ENCODE results near the gene CSGALNACT2. TPM values are rescaled to one million over a fixed set of nuclear protein-coding genes. Genes with fewer than 3 reads are reported as not detected.

The CSGALNACT2 gene
- total RNA-seq, 1 experiment from 2014 or later: 3.0 TPM

- DNase-seq (ENCODE audit: low read depth): no peak
Measured at GRCh38 chr10:43200538-43201390, 62.5 kb downstream of the CSGALNACT2 start.

- no peak for DNase-seq (ENCODE audit: low read depth)
Measured at GRCh38 chr10:43201545-43202131, 63.4 kb downstream of the CSGALNACT2 start.

- no peak for DNase-seq (ENCODE audit: low read depth)
Measured at GRCh38 chr10:43202224-43202656, 64.0 kb downstream of the CSGALNACT2 start.

- DNase-seq (ENCODE audit: low read depth): no peak
Measured at GRCh38 chr10:43202657-43203447, 64.6 kb downstream of the CSGALNACT2 start.

- DNase-seq (ENCODE audit: low read depth): no peak
Measured at GRCh38 chr10:43203448-43204041, 65.3 kb downstream of the CSGALNACT2 start.

GRCh38 chr10:43204042-43204942, 66.0 kb downstream of the CSGALNACT2 start:
- DNase-seq (ENCODE audit: low read depth): no peak

GRCh38 chr10:43204943-43205671, 66.9 kb downstream of the CSGALNACT2 start:
- peak; percentile 59 for DNase-seq (ENCODE audit: low read depth)

- DNase-seq (ENCODE audit: low read depth): no peak
Measured at GRCh38 chr10:43205681-43206390, 67.6 kb downstream of the CSGALNACT2 start.

- DNase-seq (ENCODE audit: low read depth): no peak
Measured at GRCh38 chr10:43206391-43207235, 68.4 kb downstream of the CSGALNACT2 start.

- no peak for DNase-seq (ENCODE audit: low read depth)
Measured at GRCh38 chr10:43208147-43209073, 70.2 kb downstream of the CSGALNACT2 start.

GRCh38 chr10:43209074-43209455, 70.8 kb downstream of the CSGALNACT2 start:
- DNase-seq (ENCODE audit: low read depth): no peak

- DNase-seq (ENCODE audit: low read depth): no peak
Measured at GRCh38 chr10:43209651-43210141, 71.5 kb downstream of the CSGALNACT2 start.

GRCh38 chr10:43210556-43210955, 72.3 kb downstream of the CSGALNACT2 start:
- DNase-seq (ENCODE audit: low read depth): no peak

- no peak for DNase-seq (ENCODE audit: low read depth)
Measured at GRCh38 chr10:43211030-43211429, 72.8 kb downstream of the CSGALNACT2 start.

GRCh38 chr10:43211431-43212042, 73.3 kb downstream of the CSGALNACT2 start:
- no peak for DNase-seq (ENCODE audit: low read depth)

GRCh38 chr10:43212043-43212721, 73.9 kb downstream of the CSGALNACT2 start:
- DNase-seq (ENCODE audit: low read depth): no peak
